GM12864 (cell line): Measurements from ENCODE around the gene NRM.
"Not testable (repeated sequence)": the region's sequence is repeated elsewhere in the genome, so short reads cannot be mapped to it uniquely, and the experiment has no call there.

Experiments used
- DNase-seq: peaks from one replicate; pipeline ENCODE4 v3.0.0-alpha.2; 2011; ENCODE audit warnings: low read depth
- H3K4me3 ChIP-seq: 2 replicates; pipeline ENCODE4 v1.5.1; 2011; ENCODE audit warnings: mild to moderate bottlenecking, low read depth, low read length, control low read depth
- CTCF ChIP-seq: IDR thresholded peaks from 2 replicates; pipeline ENCODE4 v1.5.1; 2011; ENCODE audit warnings: low read depth, mild to moderate bottlenecking, moderate library complexity, low read length, control low read depth, inconsistent platforms; ENCODE audit errors: missing control alignments

Gene NRM

GRCh38 chr6:30679765-30680535 is 10.8 kb downstream of the NRM start:
- TF ChIP-seq CTCF, result no peak
- no peak for DNase-seq
- H3K4me3 ChIP-seq, result peak overlapping the region; percentile 75

- DNase-seq, result no peak
- TF ChIP-seq CTCF, result peak; percentile 94
- peak overlapping the region; percentile 75 for H3K4me3 ChIP-seq
These were observed 11.6 kb downstream of the NRM start for GRCh38 chr6:30678964-30679726.

GRCh38 chr6:30676660-30677285 is 14.0 kb downstream of the NRM start:
- DNase-seq, result no peak

GRCh38 chr6:30672445-30673253 is 18.1 kb downstream of the NRM start, which contains the start of gene DHX16:
Gene DHX16 (minus strand): TSS chr6:30673006. CDS start chr6:30672841, 165 bp downstream.
- TF ChIP-seq CTCF, result peak; percentile 76
- DNase-seq, result peak; percentile 96
- H3K4me3 ChIP-seq, result peak within 1 kb of the TSS; percentile 99

More at GRCh38 chr6:30676660-30677285, 14.0 kb downstream of the NRM start:
- no peak overlapping the region for H3K4me3 ChIP-seq
- no peak for TF ChIP-seq CTCF

- no peak overlapping the region for H3K4me3 ChIP-seq
- TF ChIP-seq CTCF, result peak; percentile 29
- DNase-seq, result no peak
These were observed 19.8 kb downstream of the NRM start for GRCh38 chr6:30670760-30671527.

GRCh38 chr6:30666300-30666699 is 24.5 kb downstream of the NRM start:
- not testable (repeated sequence) for DNase-seq, H3K4me3 ChIP-seq
